Stimulated activated CD4-positive, alpha-beta T cell treated with anti-CD3 and anti-CD28 coated beads, TNF-alpha, amount 100 ng/mL, for 1 hour (primary cell): Measurements from ENCODE around the gene MEIOC.
A peak's percentile ranks its signal among the peaks of the same experiment; 100 is the strongest.
"Not testable (repeated sequence)": the region's sequence is repeated elsewhere in the genome, so short reads cannot be mapped to it uniquely, and the experiment has no call there.

ENCODE experiments used
- DNase-seq, 3 donors: peaks; one replicate each; pipeline ENCODE4 v3.0.0-alpha.2; 2020; ENCODE audit warnings: low read depth in 3 of 3, low spot score in 1 of 3

Gene MEIOC

GRCh38 chr17:44655983-44656710 is at the start of gene MEIOC:
MEIOC (plus strand) TSS chr17:44656468; CDS start chr17:44656614, 146 bp downstream.
- DNase-seq = peak in 1 of 3 donors; percentile 36

- no peak for DNase-seq
Observed at GRCh38 chr17:44606658-44607057, 49.6 kb upstream of the MEIOC start.

DNA sequence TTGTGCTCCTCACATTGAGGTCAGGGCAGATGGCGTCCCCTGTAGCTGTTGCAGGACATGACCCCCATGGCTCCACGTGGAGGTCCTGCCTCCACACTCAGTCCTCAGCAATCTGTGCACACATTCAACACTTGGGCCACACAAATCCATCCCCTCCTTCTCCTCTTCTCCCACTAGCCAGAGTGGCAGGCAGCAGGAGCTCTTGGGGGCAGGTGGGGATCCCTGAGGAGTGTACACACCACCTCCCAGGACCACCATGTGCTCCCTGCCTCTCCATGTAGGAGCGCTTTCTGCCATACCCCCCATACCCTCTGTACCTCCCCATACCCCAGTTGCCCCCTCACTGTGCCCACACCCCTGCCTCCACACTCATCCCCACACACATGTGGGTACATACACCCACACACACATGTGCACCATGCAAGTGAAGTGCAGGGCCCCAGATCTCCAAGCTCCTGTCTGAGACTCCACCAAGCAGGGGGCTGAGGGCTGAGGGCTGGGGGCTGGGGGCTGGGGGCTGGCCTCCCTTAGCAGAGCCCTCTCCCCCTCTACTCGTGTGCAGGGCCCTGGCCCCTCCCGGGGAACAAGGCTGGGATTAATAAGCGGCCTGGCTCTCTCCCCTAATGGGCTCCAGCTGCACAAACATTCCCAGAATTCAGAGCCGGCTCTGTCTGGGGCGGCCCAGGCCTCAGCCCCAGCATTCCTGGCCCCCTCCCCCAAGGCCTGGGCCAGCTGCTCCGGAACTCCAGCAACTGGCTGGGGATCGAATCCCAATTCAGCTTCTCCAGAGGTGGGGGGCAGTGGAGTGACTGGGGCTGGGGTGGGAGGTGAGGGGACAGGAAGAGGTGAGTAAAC is 48.2 kb upstream of the MEIOC start:
- no peak for DNase-seq

- DNase-seq = no peak
Observed at GRCh38 chr17:44608727-44609435, 47.4 kb upstream of the MEIOC start.

- DNase-seq = no peak
Observed at GRCh38 chr17:44610331-44610730, 45.9 kb upstream of the MEIOC start.

DNA sequence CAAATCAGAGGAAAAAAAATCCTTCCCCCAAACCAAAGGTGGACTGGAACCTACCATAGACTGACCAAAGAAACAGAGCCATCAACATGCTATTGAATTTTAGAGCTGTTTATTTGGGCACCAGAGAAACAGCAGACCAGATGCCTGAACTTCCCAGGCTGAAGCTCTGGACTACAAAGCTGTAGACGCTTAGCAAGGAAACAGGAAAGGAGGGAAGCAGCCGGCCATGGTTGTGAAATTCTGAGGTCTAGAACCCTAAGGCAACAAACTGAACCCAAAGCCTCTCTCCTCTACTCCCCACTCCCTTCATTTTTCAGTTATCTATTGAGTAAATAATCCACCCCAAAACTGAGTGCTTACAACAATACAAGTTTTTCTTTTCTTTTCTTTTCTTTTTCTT is 45.4 kb upstream of the MEIOC start:
- no peak for DNase-seq

DNA sequence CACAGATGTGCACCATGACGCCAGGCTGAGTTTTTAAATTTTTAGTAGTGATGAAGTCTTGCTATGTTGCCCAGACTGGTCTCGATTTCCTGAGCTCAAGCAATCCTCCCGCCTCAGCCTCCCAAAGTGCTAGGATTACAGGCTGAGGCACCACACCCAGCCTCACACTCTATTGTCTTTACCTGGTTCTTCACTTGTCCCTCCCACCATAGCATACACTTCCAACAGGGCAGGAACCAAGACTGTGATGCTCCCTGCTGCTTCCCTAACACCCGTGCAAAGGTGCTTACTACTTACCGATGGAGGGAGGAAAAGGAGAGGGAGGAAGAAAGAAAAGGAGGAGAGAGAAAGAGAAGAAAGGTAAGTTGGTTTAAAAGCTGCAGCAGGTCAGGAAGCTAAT is 41.4 kb upstream of the MEIOC start:
- DNase-seq = no peak

- DNase-seq = not testable (repeated sequence)
Observed at GRCh38 chr17:44618652-44619051, 37.6 kb upstream of the MEIOC start.

DNA sequence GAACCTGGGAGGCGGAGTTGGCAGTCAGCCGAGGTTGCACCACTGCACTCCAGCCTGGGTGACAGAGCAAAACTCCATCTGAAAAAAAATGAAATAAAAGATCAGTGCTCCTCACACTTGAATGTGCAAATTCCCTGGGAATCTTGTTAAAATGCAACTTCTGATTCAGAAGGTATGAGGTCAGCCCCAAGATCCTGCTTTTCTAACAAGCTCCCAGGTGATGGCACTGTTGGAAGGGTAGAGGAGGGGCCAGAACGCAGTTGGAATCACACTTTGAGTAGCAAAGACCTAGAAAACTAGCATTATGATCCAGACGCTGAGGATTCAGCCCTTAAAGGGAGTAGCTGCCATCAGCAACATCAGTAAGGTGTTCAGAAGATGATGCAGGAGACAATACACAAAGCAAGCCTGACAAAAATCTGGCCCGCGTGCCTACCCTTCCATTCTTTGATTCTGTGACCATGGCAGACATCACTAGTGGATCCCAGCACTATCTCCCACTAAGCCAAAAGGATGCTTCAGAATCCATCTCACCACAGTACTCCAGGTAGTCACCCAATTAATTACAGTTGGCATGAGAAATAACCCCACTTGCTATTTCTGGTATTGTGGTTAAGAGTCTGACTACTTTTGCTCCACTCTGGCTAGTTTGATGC is 33.1 kb upstream of the MEIOC start:
- no peak for DNase-seq

DNA sequence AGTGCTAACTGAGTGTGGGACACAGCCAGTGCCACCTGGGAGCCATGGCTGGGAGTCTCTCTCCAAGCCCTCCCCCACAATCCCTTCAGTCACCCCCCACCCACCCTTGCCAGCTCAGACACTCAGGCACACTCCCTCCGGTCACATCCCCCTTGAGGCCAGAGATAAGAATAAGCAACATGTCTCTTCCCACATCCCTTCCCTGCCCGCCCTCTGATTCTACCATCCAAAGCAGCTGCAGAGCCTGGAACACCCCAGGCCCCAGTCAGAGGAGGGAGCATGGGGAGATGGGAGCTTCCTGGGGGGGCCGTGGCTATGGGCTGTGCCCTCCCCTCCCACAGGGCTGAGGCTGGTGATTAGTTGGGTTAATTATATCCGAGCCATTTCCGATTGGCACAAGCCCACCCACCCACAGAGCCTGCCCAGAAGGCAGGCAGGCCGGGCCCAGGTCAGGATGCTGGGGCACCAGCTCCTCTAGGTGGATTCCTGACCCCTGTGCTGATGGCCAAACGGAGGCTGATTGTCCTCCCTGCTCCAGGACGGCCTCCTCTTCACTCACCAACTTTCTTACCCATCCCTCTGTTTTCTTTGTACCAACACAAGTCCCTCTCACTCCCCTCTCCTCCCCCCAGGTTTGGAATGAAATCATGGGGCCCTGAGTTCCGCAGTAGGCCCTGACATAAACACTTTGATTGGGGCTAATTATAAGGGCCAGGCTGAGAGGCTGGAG is 28.6 kb upstream of the MEIOC start:
- no peak for DNase-seq

GRCh38 chr17:44628243-44629188 is 27.8 kb upstream of the MEIOC start:
- DNase-seq = no peak

- DNase-seq = no peak
Observed at GRCh38 chr17:44629314-44629713, 27.0 kb upstream of the MEIOC start.

GRCh38 chr17:44630703-44631102 is 25.6 kb upstream of the MEIOC start:
- no peak for DNase-seq

DNA sequence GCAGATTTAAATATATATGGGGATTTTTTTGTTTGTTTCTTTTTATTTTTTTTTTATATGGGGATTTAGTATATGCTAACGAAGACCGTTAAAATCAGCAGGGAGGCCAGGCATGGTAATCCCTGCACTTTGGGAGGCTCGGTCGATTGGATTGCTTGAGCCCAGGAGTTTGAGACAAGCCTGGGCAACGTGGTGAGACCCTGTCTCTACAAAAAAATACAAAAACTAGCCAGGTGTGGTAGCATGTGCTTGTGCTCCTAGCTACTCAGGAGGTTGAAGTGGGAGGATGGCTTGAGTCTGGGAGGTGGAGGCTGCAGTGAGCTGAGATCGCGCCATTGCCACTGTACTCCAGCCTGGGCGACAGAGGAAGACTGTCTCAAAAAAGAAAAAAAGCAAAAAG is 22.3 kb upstream of the MEIOC start:
- no peak for DNase-seq

- not testable (repeated sequence) for DNase-seq
Observed at GRCh38 chr17:44634401-44634800, 21.9 kb upstream of the MEIOC start.

GRCh38 chr17:44636562-44636961 is 19.7 kb upstream of the MEIOC start:
- no peak for DNase-seq

DNA sequence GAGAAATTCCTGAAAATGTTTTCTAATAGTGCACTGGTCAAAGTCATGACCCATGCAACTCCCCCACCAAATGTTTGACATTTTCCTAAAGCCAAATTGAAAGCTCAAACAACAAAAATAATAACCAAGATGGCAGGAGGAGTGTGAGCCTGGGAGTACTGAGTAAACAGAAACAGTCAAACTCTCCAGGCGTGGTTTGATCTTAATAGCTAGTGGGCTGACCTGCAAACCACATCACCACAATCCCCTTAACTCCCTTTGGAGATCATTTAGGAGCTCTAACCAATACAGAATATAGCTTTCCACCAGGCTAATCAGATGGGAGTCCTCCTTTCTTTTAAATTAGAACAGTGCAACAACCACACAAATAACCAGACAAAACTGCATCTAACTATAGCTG is 19.2 kb upstream of the MEIOC start:
- no peak for DNase-seq

- DNase-seq = no peak
Observed at GRCh38 chr17:44642834-44643233, 13.4 kb upstream of the MEIOC start.

GRCh38 chr17:44645341-44645740 is 10.9 kb upstream of the MEIOC start:
- no peak for DNase-seq
